Kidney capillary endothelial cell (primary cell): ENCODE measurements around the gene TENM4.

Source experiments
- DNase-seq: peaks from one replicate; pipeline ENCODE4 v3.0.0-alpha.2; 2018; ENCODE audit warnings: low spot score

The TENM4 gene

GRCh38 chr11:78696177-78696576 lies 744.7 kb downstream of the TENM4 start:
- no peak for DNase-seq

- DNase-seq: no peak
Measured at GRCh38 chr11:78694152-78694551, 746.7 kb downstream of the TENM4 start.

- no peak for DNase-seq
Measured at GRCh38 chr11:78691215-78691614, 749.6 kb downstream of the TENM4 start.

- no peak for DNase-seq
Measured at GRCh38 chr11:78690352-78690987, 750.4 kb downstream of the TENM4 start.

GRCh38 chr11:78689585-78690153 lies 751.2 kb downstream of the TENM4 start:
- DNase-seq: no peak

GRCh38 chr11:78689101-78689500 lies 751.7 kb downstream of the TENM4 start:
- no peak for DNase-seq

GRCh38 chr11:78688460-78688859 lies 752.4 kb downstream of the TENM4 start:
- no peak for DNase-seq

- no peak for DNase-seq
Measured at GRCh38 chr11:78685156-78685555, 755.7 kb downstream of the TENM4 start.

- DNase-seq: no peak
Measured at GRCh38 chr11:78684377-78684776, 756.5 kb downstream of the TENM4 start.

GRCh38 chr11:78683774-78684173 lies 757.1 kb downstream of the TENM4 start:
- no peak for DNase-seq

- no peak for DNase-seq
Measured at GRCh38 chr11:78676026-78676557, 764.7 kb downstream of the TENM4 start.

- DNase-seq: no peak
Measured at GRCh38 chr11:78672850-78673620, 767.8 kb downstream of the TENM4 start.

GRCh38 chr11:78669249-78669648 lies 771.6 kb downstream of the TENM4 start:
- no peak for DNase-seq

- no peak for DNase-seq
Measured at GRCh38 chr11:78667461-78667860, 773.4 kb downstream of the TENM4 start.

GRCh38 chr11:78666675-78667160 lies 774.1 kb downstream of the TENM4 start:
- DNase-seq: no peak

GRCh38 chr11:78664636-78665035 lies 776.2 kb downstream of the TENM4 start:
- DNase-seq: no peak

- DNase-seq: no peak
Measured at GRCh38 chr11:78662811-78663210, 778.0 kb downstream of the TENM4 start.

GRCh38 chr11:78660471-78660870 lies 780.4 kb downstream of the TENM4 start:
- DNase-seq: no peak

GRCh38 chr11:78659326-78660270 lies 781.2 kb downstream of the TENM4 start:
- DNase-seq: no peak

- no peak for DNase-seq
Measured at GRCh38 chr11:78657968-78658839, 782.6 kb downstream of the TENM4 start.

GRCh38 chr11:78657441-78657840 lies 783.4 kb downstream of the TENM4 start:
- DNase-seq: no peak
